Measurements from ENCODE around the gene CYB5R4. TPM values are rescaled to one million over a fixed set of nuclear protein-coding genes. Genes with fewer than 3 reads are reported as not detected.
"Not testable (repeated sequence)": the region's sequence is repeated elsewhere in the genome, so short reads cannot be mapped to it uniquely, and the experiment has no call there.

The CYB5R4 gene
- total RNA-seq, 2 donors from 2014 or later = 21.8 to 27.0 TPM

GRCh38 chr6:83872386-83873118 lies 13.1 kb downstream of the CYB5R4 start:
- Mint-ChIP-seq H3K27me3 (no peaks in the 10 kb centered on the region), H3K4me3 (no peak overlapping the region), H3K36me3 (ENCODE audit: low read depth) (peaks cover 5% of the 10 kb centered on the region)

GRCh38 chr6:83873869-83874268 lies 14.4 kb downstream of the CYB5R4 start:
- H3K4me1 Mint-ChIP-seq = peaks cover 19% of the 10 kb centered on the region
- no peaks in the 10 kb centered on the region for H3K9me3 ChIP-seq (ENCODE audit: control insufficient read depth, low read length, poor library complexity, severe bottlenecking)
- H3K36me3 Mint-ChIP-seq (ENCODE audit: low read depth) = peaks cover 5% of the 10 kb centered on the region
- ATAC-seq (no peak), DNase-seq (no peak)
- no peaks in the 10 kb centered on the region for H3K27me3 Mint-ChIP-seq
- no peak overlapping the region for H3K27ac Mint-ChIP-seq
- no peak overlapping the region for H3K4me3 Mint-ChIP-seq

More at GRCh38 chr6:83872386-83873118, 13.1 kb downstream of the CYB5R4 start:
- H3K9me3 ChIP-seq (ENCODE audit: control insufficient read depth, low read length, poor library complexity, severe bottlenecking) = no peaks in the 10 kb centered on the region
- DNase-seq = no peak
- Mint-ChIP-seq H3K27ac (no peak overlapping the region), H3K4me1 (peaks cover 12% of the 10 kb centered on the region)
- no peak for ATAC-seq

- Mint-ChIP-seq H3K4me1 (peaks cover 32% of the 10 kb centered on the region), H3K27ac (no peak overlapping the region), H3K27me3 (no peaks in the 10 kb centered on the region), H3K4me3 (no peak overlapping the region), H3K36me3 (ENCODE audit: low read depth) (peaks cover 5% of the 10 kb centered on the region)
- H3K9me3 ChIP-seq (ENCODE audit: control insufficient read depth, low read length, poor library complexity, severe bottlenecking) = no peaks in the 10 kb centered on the region
- ATAC-seq = no peak
- no peak for DNase-seq
Measured at GRCh38 chr6:83875843-83876242, 16.4 kb downstream of the CYB5R4 start.

- no peak overlapping the region for H3K4me3 Mint-ChIP-seq
- ATAC-seq (no peak), DNase-seq (no peak)
- no peaks in the 10 kb centered on the region for H3K27me3 Mint-ChIP-seq
- H3K4me1 Mint-ChIP-seq = peaks cover 36% of the 10 kb centered on the region
- H3K9me3 ChIP-seq (ENCODE audit: control insufficient read depth, low read length, poor library complexity, severe bottlenecking) = no peaks in the 10 kb centered on the region
- no peak overlapping the region for H3K27ac Mint-ChIP-seq
- peaks cover 5% of the 10 kb centered on the region for H3K36me3 Mint-ChIP-seq (ENCODE audit: low read depth)
Measured at GRCh38 chr6:83878902-83879644, 19.6 kb downstream of the CYB5R4 start.

- DNase-seq (no peak), ATAC-seq (no peak)
- H3K27me3 Mint-ChIP-seq = no peaks in the 10 kb centered on the region
- peaks cover 2% of the 10 kb centered on the region for H3K36me3 Mint-ChIP-seq (ENCODE audit: low read depth)
- no peaks in the 10 kb centered on the region for H3K9me3 ChIP-seq (ENCODE audit: control insufficient read depth, low read length, poor library complexity, severe bottlenecking)
- H3K27ac Mint-ChIP-seq = peak overlapping the region; percentile 57
- peaks cover 41% of the 10 kb centered on the region for H3K4me1 Mint-ChIP-seq
- H3K4me3 Mint-ChIP-seq = no peak overlapping the region
Measured at GRCh38 chr6:83879746-83880145, 20.3 kb downstream of the CYB5R4 start.

GRCh38 chr6:83883240-83883639 lies 23.8 kb downstream of the CYB5R4 start:
- H3K27ac Mint-ChIP-seq = no peak overlapping the region
- H3K27me3 Mint-ChIP-seq = no peaks in the 10 kb centered on the region
- H3K9me3 ChIP-seq (ENCODE audit: control insufficient read depth, low read length, poor library complexity, severe bottlenecking) = no peaks in the 10 kb centered on the region
- peaks cover 34% of the 10 kb centered on the region for H3K4me1 Mint-ChIP-seq
- no peak for DNase-seq
- no peak overlapping the region for H3K4me3 Mint-ChIP-seq
- peaks cover 2% of the 10 kb centered on the region for H3K36me3 Mint-ChIP-seq (ENCODE audit: low read depth)
- ATAC-seq = no peak

GRCh38 chr6:83884523-83884922 lies 25.0 kb downstream of the CYB5R4 start:
- no peaks in the 10 kb centered on the region for H3K27me3 Mint-ChIP-seq
- no peak overlapping the region for H3K27ac Mint-ChIP-seq
- no peaks in the 10 kb centered on the region for H3K9me3 ChIP-seq (ENCODE audit: control insufficient read depth, low read length, poor library complexity, severe bottlenecking)
- ATAC-seq (peak; percentile 76), DNase-seq (no peak)
- H3K4me3 Mint-ChIP-seq = no peak overlapping the region
- peaks cover 2% of the 10 kb centered on the region for H3K36me3 Mint-ChIP-seq (ENCODE audit: low read depth)
- H3K4me1 Mint-ChIP-seq = peaks cover 28% of the 10 kb centered on the region

GRCh38 chr6:83885984-83886383 lies 26.5 kb downstream of the CYB5R4 start:
- H3K36me3 Mint-ChIP-seq (ENCODE audit: low read depth) = peaks cover 2% of the 10 kb centered on the region
- no peak overlapping the region for H3K27ac Mint-ChIP-seq
- H3K9me3 ChIP-seq (ENCODE audit: control insufficient read depth, low read length, poor library complexity, severe bottlenecking) = no peaks in the 10 kb centered on the region
- DNase-seq (no peak), ATAC-seq (no peak)
- peaks cover 24% of the 10 kb centered on the region for H3K4me1 Mint-ChIP-seq
- H3K27me3 Mint-ChIP-seq = no peaks in the 10 kb centered on the region
- H3K4me3 Mint-ChIP-seq = no peak overlapping the region

GRCh38 chr6:83889621-83890020 lies 30.1 kb downstream of the CYB5R4 start:
- H3K9me3 ChIP-seq (ENCODE audit: control insufficient read depth, low read length, poor library complexity, severe bottlenecking) = no peaks in the 10 kb centered on the region
- DNase-seq (no peak), ATAC-seq (no peak)
- H3K4me1 Mint-ChIP-seq = peaks cover 18% of the 10 kb centered on the region
- no peak overlapping the region for H3K4me3 Mint-ChIP-seq
- no peaks in the 10 kb centered on the region for H3K27me3 Mint-ChIP-seq
- peaks cover 7% of the 10 kb centered on the region for H3K36me3 Mint-ChIP-seq (ENCODE audit: low read depth)
- no peak overlapping the region for H3K27ac Mint-ChIP-seq

GRCh38 chr6:83890520-83890919 lies 31.0 kb downstream of the CYB5R4 start:
- no peaks in the 10 kb centered on the region for H3K9me3 ChIP-seq (ENCODE audit: control insufficient read depth, low read length, poor library complexity, severe bottlenecking)
- no peak overlapping the region for H3K27ac Mint-ChIP-seq
- H3K27me3 Mint-ChIP-seq = no peaks in the 10 kb centered on the region
- peaks cover 17% of the 10 kb centered on the region for H3K4me1 Mint-ChIP-seq
- ATAC-seq = no peak
- no peak overlapping the region for H3K4me3 Mint-ChIP-seq
- DNase-seq = no peak
- peaks cover 7% of the 10 kb centered on the region for H3K36me3 Mint-ChIP-seq (ENCODE audit: low read depth)

- H3K27me3 Mint-ChIP-seq = no peaks in the 10 kb centered on the region
- H3K4me1 Mint-ChIP-seq = peaks cover 17% of the 10 kb centered on the region
- peaks cover 7% of the 10 kb centered on the region for H3K36me3 Mint-ChIP-seq (ENCODE audit: low read depth)
Measured at GRCh38 chr6:83891586-83891985, 32.1 kb downstream of the CYB5R4 start.

GRCh38 chr6:83893024-83893423 lies 33.5 kb downstream of the CYB5R4 start:
- ATAC-seq (no peak), DNase-seq (no peak)
- Mint-ChIP-seq H3K4me1 (peaks cover 17% of the 10 kb centered on the region), H3K27me3 (no peaks in the 10 kb centered on the region), H3K27ac (no peak overlapping the region), H3K4me3 (no peak overlapping the region), H3K36me3 (ENCODE audit: low read depth) (peaks cover 7% of the 10 kb centered on the region)
- no peaks in the 10 kb centered on the region for H3K9me3 ChIP-seq (ENCODE audit: control insufficient read depth, low read length, poor library complexity, severe bottlenecking)

More at GRCh38 chr6:83891586-83891985, 32.1 kb downstream of the CYB5R4 start:
- Mint-ChIP-seq H3K4me3 (no peak overlapping the region), H3K27ac (peak overlapping the region; percentile 45)
- no peak for ATAC-seq
- no peak for DNase-seq
- H3K9me3 ChIP-seq (ENCODE audit: control insufficient read depth, low read length, poor library complexity, severe bottlenecking) = no peaks in the 10 kb centered on the region

- not testable (repeated sequence) for H3K4me1 Mint-ChIP-seq; DNase-seq; H3K4me3 Mint-ChIP-seq; H3K27me3 Mint-ChIP-seq; H3K36me3 Mint-ChIP-seq (ENCODE audit: low read depth); H3K27ac Mint-ChIP-seq; ATAC-seq; H3K9me3 ChIP-seq (ENCODE audit: control insufficient read depth, low read length, poor library complexity, severe bottlenecking)
Measured at GRCh38 chr6:83897094-83897493, 37.6 kb downstream of the CYB5R4 start.
